ENCODE data around the gene ZNF775.

ZNF775 gene

GRCh38 chr7:150375662-150376521, 3.2 kb upstream of the ZNF775 start:
- H3K4me3 ChIP-seq (replicated peaks; ENCODE audit: low read depth, low read length) = no peak overlapping the region
- no peak for DNase-seq (ENCODE audit: extremely low read depth, low read depth)
- TF ChIP-seq CTCF (IDR thresholded peaks at IDR 0.05; ENCODE audit: low read depth, low read length, missing control alignments) = no peak

GRCh38 chr7:150376560-150376959, 2.6 kb upstream of the ZNF775 start:
- no peak for TF ChIP-seq CTCF (IDR thresholded peaks at IDR 0.05; ENCODE audit: low read depth, low read length, missing control alignments)
- DNase-seq (ENCODE audit: extremely low read depth, low read depth) = no peak
- H3K4me3 ChIP-seq (replicated peaks; ENCODE audit: low read depth, low read length) = no peak overlapping the region

- no peak for TF ChIP-seq CTCF (IDR thresholded peaks at IDR 0.05; ENCODE audit: low read depth, low read length, missing control alignments)
- no peak overlapping the region for H3K4me3 ChIP-seq (replicated peaks; ENCODE audit: low read depth, low read length)
- no peak for DNase-seq (ENCODE audit: extremely low read depth, low read depth)
Measured at GRCh38 chr7:150377196-150377595, 1.9 kb upstream of the ZNF775 start.

GRCh38 chr7:150377635-150378034, 1.5 kb upstream of the ZNF775 start:
- no peak overlapping the region for H3K4me3 ChIP-seq (replicated peaks; ENCODE audit: low read depth, low read length)
- TF ChIP-seq CTCF (IDR thresholded peaks at IDR 0.05; ENCODE audit: low read depth, low read length, missing control alignments) = no peak
- DNase-seq (ENCODE audit: extremely low read depth, low read depth) = no peak

- H3K4me3 ChIP-seq (replicated peaks; ENCODE audit: low read depth, low read length) = peak overlapping the region; percentile 73
- peak; percentile 79 for DNase-seq (ENCODE audit: extremely low read depth, low read depth)
- TF ChIP-seq CTCF (IDR thresholded peaks at IDR 0.05; ENCODE audit: low read depth, low read length, missing control alignments) = peak; percentile 11
Measured at GRCh38 chr7:150378115-150378852, 846 bp upstream of the ZNF775 start.

- no peak for TF ChIP-seq CTCF (IDR thresholded peaks at IDR 0.05; ENCODE audit: low read depth, low read length, missing control alignments)
- H3K4me3 ChIP-seq (replicated peaks; ENCODE audit: low read depth, low read length) = peak overlapping the region; percentile 73
- no peak for DNase-seq (ENCODE audit: extremely low read depth, low read depth)
Measured at GRCh38 chr7:150379441-150380379, 580 bp downstream of the ZNF775 start.
